GM19239 (cell line): Measurements from ENCODE around the gene ZFYVE1.
A peak's percentile ranks its signal among the peaks of the same experiment; 100 is the strongest.
"Not testable (repeated sequence)": the region's sequence is repeated elsewhere in the genome, so short reads cannot be mapped to it uniquely, and the experiment has no call there.

Experiments
- DNase-seq: peaks from one replicate; pipeline ENCODE4 v3.0.0; 2011; ENCODE audit warnings: low spot score; ENCODE audit not compliant: insufficient read length
- FAIRE-seq: peaks from 2 replicates; lab custom pipeline; 2011; peaks lifted over from hg19 to GRCh38; lab: Jason Lieb, UNC

Gene ZFYVE1

GRCh38 chr14:73026845-73027542 lies at the start of gene ZFYVE1:
ZFYVE1 (minus strand) TSS chr14:73027106; CDS start chr14:73024508, 2,598 bp downstream.
- DNase-seq = peak; percentile 93
- FAIRE-seq = peak; percentile 99

GRCh38 chr14:73069585-73069984 lies 42.7 kb upstream of the ZFYVE1 start:
- no peak for FAIRE-seq

GRCh38 chr14:73058922-73059673 lies 32.2 kb upstream of the ZFYVE1 start:
- FAIRE-seq = peak; percentile 73

More at GRCh38 chr14:73069585-73069984, 42.7 kb upstream of the ZFYVE1 start:
- DNase-seq = no peak

GRCh38 chr14:73058224-73058921 lies 31.5 kb upstream of the ZFYVE1 start, which contains the start of gene RBM25:
RBM25 (plus strand) TSS chr14:73058534; CDS start chr14:73071642, 13,108 bp downstream.
- DNase-seq (peak; percentile 90), FAIRE-seq (peak; percentile 99)

More at GRCh38 chr14:73058922-73059673, 32.2 kb upstream of the ZFYVE1 start:
- DNase-seq = peak; percentile 33

- DNase-seq = no peak
- no peak for FAIRE-seq
Observed at GRCh38 chr14:73057944-73058223, 31.0 kb upstream of the ZFYVE1 start.

GRCh38 chr14:73055251-73055650 lies 28.3 kb upstream of the ZFYVE1 start:
- DNase-seq = no peak
- FAIRE-seq = no peak

- no peak for FAIRE-seq
Observed at GRCh38 chr14:73049428-73049827, 22.5 kb upstream of the ZFYVE1 start.

GRCh38 chr14:73047808-73048207 lies 20.9 kb upstream of the ZFYVE1 start:
- FAIRE-seq (no peak), DNase-seq (no peak)

More at GRCh38 chr14:73049428-73049827, 22.5 kb upstream of the ZFYVE1 start:
- no peak for DNase-seq

GRCh38 chr14:73036706-73037450 lies 10.0 kb upstream of the ZFYVE1 start:
- DNase-seq, FAIRE-seq: not testable (repeated sequence)

- DNase-seq = no peak
- FAIRE-seq = no peak
Observed at GRCh38 chr14:73027984-73028383, 1.1 kb upstream of the ZFYVE1 start.

GRCh38 chr14:73027546-73027945 lies 640 bp upstream of the ZFYVE1 start:
- DNase-seq = no peak
- FAIRE-seq = no peak

GRCh38 chr14:73026243-73026844 lies 562 bp downstream of the ZFYVE1 start:
- no peak for FAIRE-seq

GRCh38 chr14:73025544-73025943 lies 1.4 kb downstream of the ZFYVE1 start:
- FAIRE-seq = no peak
- no peak for DNase-seq

More at GRCh38 chr14:73026243-73026844, 562 bp downstream of the ZFYVE1 start:
- no peak for DNase-seq

GRCh38 chr14:73022051-73022450 lies 4.9 kb downstream of the ZFYVE1 start:
- FAIRE-seq (no peak), DNase-seq (no peak)

- DNase-seq, FAIRE-seq: not testable (repeated sequence)
Observed at GRCh38 chr14:73016011-73016410, 10.9 kb downstream of the ZFYVE1 start.

- FAIRE-seq, DNase-seq: not testable (repeated sequence)
Observed at GRCh38 chr14:73015552-73015951, 11.4 kb downstream of the ZFYVE1 start.

GRCh38 chr14:73014105-73014504 lies 12.8 kb downstream of the ZFYVE1 start:
- peak; percentile 22 for DNase-seq
- FAIRE-seq = no peak

- FAIRE-seq, DNase-seq: not testable (repeated sequence)
Observed at GRCh38 chr14:73011189-73011588, 15.7 kb downstream of the ZFYVE1 start.

- FAIRE-seq = no peak
Observed at GRCh38 chr14:73008501-73008900, 18.4 kb downstream of the ZFYVE1 start.

GRCh38 chr14:73007835-73008234 lies 19.1 kb downstream of the ZFYVE1 start:
- FAIRE-seq (no peak), DNase-seq (no peak)

More at GRCh38 chr14:73008501-73008900, 18.4 kb downstream of the ZFYVE1 start:
- DNase-seq = no peak
